Kidney capillary endothelial cell (primary cell): Measurements from ENCODE around the gene THOC5.
"Not testable (repeated sequence)": the region's sequence is repeated elsewhere in the genome, so short reads cannot be mapped to it uniquely, and the experiment has no call there.

Experiments used
- DNase-seq: peaks from one replicate; pipeline ENCODE4 v3.0.0-alpha.2; 2018; ENCODE audit warnings: low spot score

The THOC5 gene

GRCh38 chr22:29553351-29554224 lies at the start of gene THOC5:
Gene THOC5 (minus strand): TSS chr22:29553757. CDS start chr22:29549147, 4,610 bp downstream.
- DNase-seq: peak; percentile 90

- DNase-seq: no peak
Measured at GRCh38 chr22:29598684-29599020, 45.1 kb upstream of the THOC5 start.

- not testable (repeated sequence) for DNase-seq
Measured at GRCh38 chr22:29597871-29598683, 44.5 kb upstream of the THOC5 start.

GRCh38 chr22:29596408-29596807 lies 42.9 kb upstream of the THOC5 start:
- no peak for DNase-seq

GRCh38 chr22:29594447-29594846 lies 40.9 kb upstream of the THOC5 start:
- not testable (repeated sequence) for DNase-seq

- no peak for DNase-seq
Measured at GRCh38 chr22:29593923-29594322, 40.4 kb upstream of the THOC5 start.

GRCh38 chr22:29587938-29588699 lies 34.6 kb upstream of the THOC5 start:
- no peak for DNase-seq

- DNase-seq: not testable (repeated sequence)
Measured at GRCh38 chr22:29586193-29586705, 32.7 kb upstream of the THOC5 start.

GRCh38 chr22:29584975-29585374 lies 31.4 kb upstream of the THOC5 start:
- no peak for DNase-seq

GRCh38 chr22:29581799-29582198 lies 28.2 kb upstream of the THOC5 start:
- DNase-seq: no peak

GRCh38 chr22:29580200-29580810 lies 26.7 kb upstream of the THOC5 start:
- no peak for DNase-seq

GRCh38 chr22:29578462-29579200 lies 25.1 kb upstream of the THOC5 start:
- no peak for DNase-seq

GRCh38 chr22:29574762-29575450 lies 21.3 kb upstream of the THOC5 start:
- no peak for DNase-seq

GRCh38 chr22:29570912-29571549 lies 17.5 kb upstream of the THOC5 start:
- no peak for DNase-seq

GRCh38 chr22:29570456-29570855 lies 16.9 kb upstream of the THOC5 start:
- DNase-seq: no peak

- DNase-seq: no peak
Measured at GRCh38 chr22:29569011-29569678, 15.6 kb upstream of the THOC5 start.

GRCh38 chr22:29567338-29567737 lies 13.8 kb upstream of the THOC5 start:
- DNase-seq: no peak

GRCh38 chr22:29566513-29566912 lies 13.0 kb upstream of the THOC5 start:
- DNase-seq: not testable (repeated sequence)
